IPS-11a (cell line): Measurements from ENCODE around the gene MRNIP.
"Not testable (repeated sequence)": the region's sequence is repeated elsewhere in the genome, so short reads cannot be mapped to it uniquely, and the experiment has no call there.

Source experiments
- H3K4me3 ChIP-seq: one replicate; pipeline ENCODE4 v1.5.1; 2013; ENCODE audit warnings: low read depth, low read length, control low read depth

The MRNIP gene

DNA sequence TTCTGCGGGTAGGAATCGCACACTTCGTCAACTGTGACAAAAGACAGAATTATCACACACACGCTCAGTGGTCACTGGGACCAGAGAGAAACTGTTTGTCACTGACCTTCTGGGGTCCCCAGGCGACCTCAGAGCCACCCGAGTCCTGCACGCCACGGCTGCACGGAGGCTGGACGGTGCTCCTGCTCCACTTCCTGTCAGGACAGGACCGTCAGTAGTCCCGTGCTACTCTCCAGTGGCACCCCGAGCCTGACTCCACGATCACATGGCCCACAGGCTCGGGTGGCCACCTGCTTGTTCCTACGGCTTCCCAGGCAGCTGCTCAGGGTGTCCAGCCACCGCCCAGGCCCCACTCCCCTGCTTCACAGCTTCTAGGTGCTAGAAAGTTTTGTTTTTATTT, 17.9 kb downstream of the MRNIP start:
- H3K4me3 ChIP-seq: no peak overlapping the region

DNA sequence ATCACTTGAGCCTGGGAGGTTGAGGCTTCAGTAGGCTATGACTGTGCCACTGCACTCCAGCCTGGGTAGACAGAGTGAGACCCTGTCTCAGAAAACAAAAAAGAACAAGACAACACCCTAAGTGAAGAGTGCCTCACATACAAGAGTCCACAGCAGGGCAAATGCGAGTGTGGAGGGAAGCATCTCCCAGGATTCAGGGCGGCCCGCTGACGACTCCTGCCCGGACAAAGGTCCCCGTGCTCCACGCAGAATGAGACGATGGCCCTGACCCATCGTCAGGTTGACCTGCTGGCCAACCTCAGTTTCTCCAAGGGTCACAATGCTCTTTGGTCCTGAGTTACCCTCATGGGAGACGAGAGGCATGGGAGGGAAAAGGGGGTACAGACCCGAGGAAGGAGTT, 18.3 kb downstream of the MRNIP start:
- no peak overlapping the region for H3K4me3 ChIP-seq

DNA sequence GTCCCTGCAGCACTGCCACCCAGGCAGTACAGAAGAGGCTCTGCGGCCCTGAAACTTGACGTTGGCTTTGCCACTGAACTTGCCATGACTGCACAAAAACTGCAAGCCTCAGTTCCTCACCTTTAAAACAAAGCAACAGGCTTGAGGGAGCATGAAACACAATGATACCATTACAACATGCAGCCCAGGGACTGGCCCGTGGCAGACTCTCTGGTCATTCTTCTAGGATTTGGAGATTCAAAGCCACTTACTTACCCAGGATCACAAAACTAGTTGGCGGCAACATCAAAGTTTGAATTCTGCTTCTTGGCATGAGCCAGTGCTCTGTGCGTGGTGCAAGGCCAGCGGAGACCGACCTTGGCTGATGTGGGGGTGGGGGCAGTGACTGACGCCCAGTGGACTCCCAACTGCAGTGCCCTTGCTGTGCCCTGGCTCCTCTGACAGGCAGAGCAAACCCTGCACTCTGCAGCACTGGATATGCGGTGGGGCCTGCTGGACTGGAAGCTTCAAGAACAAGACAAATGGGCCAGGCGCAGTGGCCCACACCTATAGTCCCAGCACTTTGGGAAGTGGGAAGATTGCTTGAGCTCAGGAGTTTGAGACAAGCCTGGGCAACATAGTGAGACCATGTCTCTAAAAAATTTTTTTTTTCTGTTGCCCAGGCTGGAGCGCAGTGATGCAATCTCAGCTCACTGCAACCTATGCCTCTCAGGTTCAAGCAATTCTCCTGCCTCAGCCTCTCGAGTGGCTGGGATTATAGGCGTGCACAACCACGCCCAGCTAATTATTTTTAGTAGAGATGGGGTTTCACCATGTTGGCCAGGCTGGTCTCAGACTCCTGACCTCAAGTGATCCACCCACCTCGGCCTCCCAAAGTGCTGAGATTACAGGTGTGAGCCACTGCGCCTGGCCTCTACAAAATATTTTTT, 19.0 kb downstream of the MRNIP start:
- no peak overlapping the region for H3K4me3 ChIP-seq

DNA sequence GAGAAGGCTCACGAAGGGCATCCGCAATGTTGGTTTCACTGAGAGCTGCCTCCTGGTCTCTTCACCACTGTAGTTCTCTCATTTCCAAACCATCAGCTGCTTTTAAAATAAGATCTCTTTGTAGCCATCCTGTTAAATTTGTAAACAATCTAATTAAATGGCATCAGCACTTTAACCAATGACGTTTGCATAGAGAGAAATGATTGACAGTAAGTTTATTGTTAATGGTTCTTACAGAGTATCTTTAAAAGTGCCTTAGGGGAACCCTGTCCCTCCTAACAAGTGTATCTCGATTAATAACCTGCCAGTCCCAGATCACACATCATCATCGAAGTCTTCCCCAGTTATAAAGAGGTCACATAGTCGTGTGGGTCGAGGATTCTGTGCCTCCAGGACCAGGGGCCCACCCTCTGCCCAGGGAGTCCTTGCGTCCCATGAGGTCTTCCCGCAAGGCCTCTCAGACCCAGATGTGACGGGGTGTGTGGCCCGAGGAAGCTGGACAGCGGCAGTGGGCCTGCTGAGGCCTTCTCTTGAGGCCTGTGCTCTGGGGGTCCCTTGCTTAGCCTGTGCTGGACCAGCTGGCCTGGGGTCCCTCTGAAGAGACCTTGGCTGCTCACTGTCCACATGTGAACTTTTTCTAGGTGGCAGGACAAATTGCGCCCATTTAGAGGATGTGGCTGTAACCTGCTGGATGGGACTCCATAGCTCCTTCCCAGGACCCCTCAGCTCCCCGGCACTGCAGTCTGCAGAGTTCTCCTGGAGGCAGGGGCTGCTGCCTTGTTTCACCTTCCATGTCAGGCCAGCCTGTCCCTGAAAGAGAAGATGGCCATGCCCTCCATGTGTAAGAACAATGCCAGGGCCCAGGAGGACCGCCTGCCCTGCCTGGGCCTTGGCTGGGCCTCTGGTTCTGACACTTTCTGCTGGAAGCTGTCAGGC, 21.3 kb downstream of the MRNIP start:
- H3K4me3 ChIP-seq: no peak overlapping the region

DNA sequence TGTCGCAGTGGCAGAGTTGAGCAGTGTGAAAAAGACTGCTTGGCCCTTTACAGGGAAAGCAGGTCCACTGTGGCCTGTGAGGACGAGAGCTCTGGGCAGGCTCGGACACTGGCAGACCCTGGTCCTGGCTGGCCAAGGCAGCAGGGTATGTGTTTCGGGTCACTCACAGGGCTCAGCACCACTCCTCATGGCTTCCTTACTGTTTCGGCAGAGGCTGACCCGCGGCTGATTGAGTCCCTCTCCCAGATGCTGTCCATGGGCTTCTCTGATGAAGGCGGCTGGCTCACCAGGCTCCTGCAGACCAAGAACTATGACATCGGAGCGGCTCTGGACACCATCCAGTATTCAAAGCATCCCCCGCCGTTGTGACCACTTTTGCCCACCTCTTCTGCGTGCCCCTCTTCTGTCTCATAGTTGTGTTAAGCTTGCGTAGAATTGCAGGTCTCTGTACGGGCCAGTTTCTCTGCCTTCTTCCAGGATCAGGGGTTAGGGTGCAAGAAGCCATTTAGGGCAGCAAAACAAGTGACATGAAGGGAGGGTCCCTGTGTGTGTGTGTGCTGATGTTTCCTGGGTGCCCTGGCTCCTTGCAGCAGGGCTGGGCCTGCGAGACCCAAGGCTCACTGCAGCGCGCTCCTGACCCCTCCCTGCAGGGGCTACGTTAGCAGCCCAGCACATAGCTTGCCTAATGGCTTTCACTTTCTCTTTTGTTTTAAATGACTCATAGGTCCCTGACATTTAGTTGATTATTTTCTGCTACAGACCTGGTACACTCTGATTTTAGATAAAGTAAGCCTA, 22.2 kb downstream of the MRNIP start:
- H3K4me3 ChIP-seq: no peak overlapping the region

DNA sequence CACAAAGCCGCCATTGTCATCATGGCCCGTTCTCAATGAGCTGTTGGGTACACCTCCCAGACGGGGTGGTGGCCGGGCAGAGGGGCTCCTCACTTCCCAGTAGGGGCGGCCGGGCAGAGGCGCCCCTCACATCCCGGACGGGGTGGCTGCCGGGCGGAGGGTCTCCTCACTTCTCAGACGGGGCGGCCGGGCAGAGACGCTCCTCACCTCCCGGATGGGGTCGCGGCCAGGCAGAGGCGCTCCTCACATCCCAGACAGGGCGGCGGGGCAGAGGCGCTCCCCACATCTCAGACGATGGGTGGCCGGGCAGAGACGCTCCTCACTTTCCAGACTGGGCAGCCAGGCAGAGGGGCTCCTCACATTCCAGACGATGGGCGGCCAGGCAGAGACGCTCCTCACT, 23.7 kb downstream of the MRNIP start:
- H3K4me3 ChIP-seq: not testable (repeated sequence)

DNA sequence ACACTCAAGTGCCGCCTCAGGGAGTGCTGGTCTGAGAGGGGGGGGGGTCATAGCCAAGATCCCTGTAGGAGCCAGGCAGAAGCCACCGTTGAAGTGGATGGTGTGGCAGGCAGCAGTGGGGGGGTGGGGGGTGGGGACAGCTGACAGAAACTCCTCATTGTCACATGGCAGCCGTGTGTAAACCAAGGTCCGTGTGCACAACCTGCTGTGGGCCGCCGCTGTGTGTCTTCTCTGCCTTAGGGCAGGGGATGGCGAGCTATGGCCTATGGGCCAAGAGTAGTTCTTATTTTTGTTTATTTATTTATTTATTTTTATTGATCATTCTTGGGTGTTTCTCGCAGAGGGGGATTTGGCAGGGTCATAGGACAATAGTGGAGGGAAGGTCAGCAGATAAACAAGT, 24.5 kb downstream of the MRNIP start:
- H3K4me3 ChIP-seq: no peak overlapping the region

DNA sequence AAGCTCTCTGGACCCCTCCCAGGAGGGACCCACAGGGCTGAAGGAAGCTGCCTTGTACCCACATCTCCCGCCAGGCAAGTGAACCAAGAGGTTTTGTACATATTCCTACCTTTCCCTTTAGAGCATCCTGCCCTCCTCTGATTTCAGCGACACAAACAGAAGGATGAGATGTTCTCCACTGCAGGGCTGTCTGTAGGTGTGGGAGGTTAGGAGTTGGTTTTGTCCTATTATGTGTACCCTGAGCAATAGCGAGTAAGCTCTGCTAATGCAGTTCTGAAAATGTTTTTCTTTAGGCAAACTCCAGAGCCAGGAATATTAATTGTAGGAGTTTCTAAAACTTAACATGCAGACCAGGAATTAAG, 24.9 kb downstream of the MRNIP start:
- H3K4me3 ChIP-seq: no peak overlapping the region

DNA sequence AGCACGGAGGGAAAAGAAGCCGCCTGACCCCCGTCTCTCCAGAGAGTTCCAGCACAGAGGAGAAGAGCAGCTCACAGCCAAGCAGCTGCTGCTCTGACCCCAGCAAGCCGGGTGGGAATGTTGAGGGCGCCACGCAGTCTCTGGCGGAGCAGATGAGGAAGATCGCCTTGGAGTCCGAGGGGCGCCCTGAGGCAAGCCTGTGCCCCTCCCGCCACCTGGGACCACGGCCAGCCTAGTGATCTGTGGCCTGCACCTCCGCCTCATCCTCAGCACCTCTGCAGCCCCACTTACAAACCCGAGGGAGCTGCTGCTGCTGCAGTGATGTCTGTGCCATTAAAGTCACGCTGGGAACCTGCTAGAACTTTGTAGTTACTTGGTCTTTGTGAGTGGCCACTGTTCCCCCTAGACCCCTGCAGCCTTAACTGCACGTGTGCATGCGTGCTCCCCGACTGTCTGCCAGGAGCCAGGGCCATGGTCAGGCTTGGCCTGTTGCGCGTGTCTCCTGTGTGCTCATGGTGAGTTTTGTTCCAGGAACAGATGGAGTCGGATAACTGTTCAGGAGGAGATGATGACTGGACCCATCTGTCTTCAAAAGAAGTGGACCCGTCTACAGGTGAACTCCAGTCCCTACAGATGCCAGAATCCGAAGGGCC, 25.4 kb downstream of the MRNIP start:
- no peak overlapping the region for H3K4me3 ChIP-seq

DNA sequence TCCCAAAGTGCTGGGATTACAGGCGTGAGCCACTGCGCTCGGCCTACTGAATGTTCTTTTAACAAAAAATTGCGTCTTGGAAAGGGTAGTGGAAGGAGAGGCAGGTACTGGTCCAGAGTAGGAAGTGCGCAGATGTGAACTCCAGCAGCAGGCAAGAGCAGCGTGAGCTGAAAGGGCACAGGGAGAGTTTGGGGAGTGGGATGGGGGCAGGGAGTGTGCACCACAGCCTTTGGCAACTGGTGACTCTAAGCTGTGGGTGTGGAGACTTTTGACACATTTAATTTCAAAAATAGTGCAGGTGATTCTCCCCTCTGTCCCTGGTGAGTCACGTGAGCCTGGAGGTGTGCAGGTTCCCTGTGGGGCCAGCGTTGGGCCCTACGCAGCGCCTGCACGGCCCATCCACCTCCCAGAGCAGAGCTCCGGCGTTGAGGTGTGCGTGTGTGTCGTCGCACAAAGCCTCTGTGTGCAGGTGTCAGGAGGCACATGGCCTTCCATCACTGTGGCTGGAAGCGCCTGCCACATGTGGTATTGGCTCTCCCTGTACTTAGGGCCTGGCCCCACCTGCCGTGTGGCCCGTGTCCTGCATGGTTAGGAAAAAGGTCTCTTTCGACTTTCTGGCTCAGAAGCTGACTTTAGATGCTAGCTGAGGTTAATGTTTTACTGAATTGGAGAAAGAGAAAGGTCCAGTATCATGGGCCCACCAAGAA, 26.4 kb downstream of the MRNIP start:
- H3K4me3 ChIP-seq: no peak overlapping the region

DNA sequence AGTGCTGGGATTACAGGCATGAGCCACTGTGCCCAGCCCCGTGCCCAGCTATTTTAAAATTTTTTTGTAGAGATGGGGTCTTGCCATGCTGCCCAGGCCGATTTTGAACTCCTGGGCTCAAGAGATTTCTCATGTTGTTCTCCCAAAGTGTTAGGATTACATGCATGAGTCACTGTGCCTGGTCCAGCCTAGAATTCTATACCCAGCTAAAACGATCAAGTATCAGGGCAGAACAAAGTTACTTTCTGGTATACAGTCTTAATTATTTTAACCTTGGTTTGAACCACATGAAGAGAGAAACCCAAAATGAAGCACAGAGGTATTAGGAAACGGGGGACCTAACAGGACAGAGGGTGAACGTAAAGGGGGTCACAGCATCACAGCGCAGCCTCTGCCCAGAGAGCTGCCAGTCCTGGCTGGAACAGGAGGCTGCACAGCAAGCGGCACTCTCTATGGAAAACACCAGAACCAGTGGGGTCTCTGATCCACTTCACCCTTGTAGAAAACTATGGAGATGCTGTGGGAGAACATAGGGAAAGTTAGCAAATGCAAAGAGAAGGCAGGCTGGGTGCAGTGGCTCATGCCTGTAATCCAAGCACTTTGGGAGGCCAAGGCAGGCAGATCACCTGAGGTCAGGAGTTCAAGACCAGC, 27.7 kb downstream of the MRNIP start:
- no peak overlapping the region for H3K4me3 ChIP-seq

DNA sequence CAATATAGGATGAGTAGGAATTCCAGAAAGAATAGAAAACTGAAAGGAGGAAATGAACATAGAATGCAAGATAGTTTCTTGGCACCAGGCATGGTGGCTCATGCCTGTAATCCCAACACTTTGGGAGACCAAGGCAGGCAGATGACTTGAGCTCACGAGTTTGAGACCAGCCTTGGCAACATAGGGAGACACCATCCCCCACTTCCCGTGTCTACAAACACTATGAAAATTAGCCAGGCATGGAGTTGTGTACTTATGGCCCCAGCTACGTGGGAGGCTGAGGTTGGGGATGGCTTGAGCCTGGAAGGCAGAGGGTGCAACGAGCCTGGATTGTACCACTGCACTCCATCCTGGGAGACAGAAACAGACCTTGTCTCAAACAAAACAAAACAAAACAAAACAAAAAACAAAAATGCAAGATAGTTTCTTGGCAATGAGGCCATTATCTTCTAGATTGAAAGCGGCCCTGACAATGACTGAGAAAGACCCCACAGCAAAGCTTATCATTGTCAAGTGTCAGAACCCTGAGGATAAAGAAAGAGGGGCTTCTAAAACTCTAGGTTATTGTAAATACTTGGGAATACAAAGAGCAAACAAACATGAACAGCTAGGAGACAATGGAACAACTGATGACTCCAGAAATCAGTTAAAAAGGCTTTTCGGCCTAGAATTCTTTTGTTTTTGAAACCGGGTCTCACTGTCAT, 28.7 kb downstream of the MRNIP start:
- H3K4me3 ChIP-seq: no peak overlapping the region

DNA sequence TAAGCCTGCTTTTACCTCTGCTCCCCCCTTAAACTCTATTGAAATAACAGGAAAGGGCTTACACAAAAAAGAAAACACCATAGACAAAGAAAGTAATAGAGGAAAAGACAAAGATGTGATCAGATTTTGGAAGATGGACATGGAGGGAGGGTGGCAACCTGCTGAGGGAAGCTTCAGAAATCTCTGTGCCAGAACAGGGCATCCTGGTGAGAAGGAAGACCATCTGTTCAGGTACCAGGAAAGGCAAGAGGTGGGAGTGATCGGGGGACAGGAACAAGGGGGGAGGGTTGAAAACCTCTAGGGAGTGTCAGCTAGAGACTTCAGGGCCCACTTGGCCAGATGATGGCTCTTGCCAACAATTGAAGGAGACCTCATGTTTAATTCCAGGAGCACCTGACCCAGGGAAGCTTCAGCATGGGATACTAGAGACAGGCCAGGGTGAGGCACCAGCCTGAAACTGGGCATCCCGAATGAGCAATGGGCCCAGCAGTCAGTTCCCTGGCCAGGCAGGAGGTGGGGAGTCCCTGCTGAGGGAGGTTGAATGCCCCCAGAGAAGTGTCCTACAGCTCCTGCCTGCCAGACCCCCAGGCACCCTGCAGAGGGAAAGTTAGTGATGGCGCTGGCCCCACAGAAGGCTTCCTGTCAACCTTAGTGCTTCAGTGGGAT, 29.7 kb downstream of the MRNIP start:
- H3K4me3 ChIP-seq: no peak overlapping the region

DNA sequence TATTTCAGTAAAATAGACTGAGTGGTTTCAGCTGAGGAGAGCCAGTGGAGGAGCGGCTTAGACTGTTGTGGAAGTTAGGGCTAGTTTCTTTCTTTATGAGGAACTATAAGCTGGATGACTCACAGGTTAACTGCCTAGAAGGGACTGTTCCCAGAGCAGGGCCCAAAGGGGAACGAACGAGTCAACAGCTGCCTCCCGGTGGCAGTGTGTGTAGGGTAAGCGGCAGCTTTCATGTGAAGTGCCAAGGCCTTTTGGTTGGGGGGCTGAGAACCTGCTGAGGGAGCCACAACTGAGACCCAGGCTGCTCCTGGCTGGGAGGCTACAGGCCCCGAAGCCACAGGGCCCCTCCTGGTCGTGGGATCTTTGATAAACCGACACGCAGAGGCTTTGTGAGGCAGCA, 30.9 kb downstream of the MRNIP start:
- H3K4me3 ChIP-seq: no peak overlapping the region

DNA sequence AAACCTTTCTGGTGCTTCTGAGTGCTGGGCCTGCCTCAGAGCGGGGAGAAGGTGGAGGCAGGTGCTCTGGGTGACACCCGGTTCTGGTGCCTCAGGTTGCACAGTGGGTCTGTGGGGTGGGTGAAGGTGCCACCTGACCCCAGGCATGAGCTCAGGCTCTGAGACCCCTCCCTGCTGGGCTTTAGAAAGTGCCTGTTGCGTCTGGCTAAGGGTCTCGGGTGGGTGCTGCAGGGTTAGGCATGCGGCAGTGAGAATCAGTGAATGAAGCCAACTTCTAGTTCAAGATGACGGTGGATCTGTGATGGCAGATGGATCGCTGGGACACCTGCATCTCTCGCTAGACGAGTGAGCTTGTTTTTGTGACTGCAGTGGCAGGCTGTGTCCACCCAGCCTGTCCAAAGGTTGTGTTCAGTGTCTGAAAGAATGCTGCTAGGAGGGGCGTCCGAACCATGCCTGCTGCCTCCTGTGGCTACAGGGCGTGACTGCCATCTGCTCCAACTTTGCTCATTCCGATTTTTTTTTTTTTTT, 32.9 kb downstream of the MRNIP start:
- H3K4me3 ChIP-seq: no peak overlapping the region

DNA sequence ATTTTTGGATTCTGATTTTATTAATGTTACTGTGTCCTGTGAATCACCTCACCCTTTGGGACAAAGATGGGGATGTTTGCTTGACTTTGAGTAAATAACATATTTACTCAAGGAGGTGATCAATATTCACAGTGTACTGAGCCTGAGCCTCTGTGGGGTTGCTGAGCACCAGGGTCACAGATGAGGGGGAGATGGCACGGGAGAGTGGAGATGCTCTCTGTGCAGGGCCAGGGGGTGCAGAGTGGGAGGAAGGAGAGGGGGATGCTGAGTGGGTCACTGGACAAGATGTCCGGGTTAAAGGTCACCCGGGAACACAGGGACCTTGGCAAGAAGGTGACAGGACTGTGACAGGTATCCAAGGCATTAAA, 33.9 kb downstream of the MRNIP start:
- no peak overlapping the region for H3K4me3 ChIP-seq

DNA sequence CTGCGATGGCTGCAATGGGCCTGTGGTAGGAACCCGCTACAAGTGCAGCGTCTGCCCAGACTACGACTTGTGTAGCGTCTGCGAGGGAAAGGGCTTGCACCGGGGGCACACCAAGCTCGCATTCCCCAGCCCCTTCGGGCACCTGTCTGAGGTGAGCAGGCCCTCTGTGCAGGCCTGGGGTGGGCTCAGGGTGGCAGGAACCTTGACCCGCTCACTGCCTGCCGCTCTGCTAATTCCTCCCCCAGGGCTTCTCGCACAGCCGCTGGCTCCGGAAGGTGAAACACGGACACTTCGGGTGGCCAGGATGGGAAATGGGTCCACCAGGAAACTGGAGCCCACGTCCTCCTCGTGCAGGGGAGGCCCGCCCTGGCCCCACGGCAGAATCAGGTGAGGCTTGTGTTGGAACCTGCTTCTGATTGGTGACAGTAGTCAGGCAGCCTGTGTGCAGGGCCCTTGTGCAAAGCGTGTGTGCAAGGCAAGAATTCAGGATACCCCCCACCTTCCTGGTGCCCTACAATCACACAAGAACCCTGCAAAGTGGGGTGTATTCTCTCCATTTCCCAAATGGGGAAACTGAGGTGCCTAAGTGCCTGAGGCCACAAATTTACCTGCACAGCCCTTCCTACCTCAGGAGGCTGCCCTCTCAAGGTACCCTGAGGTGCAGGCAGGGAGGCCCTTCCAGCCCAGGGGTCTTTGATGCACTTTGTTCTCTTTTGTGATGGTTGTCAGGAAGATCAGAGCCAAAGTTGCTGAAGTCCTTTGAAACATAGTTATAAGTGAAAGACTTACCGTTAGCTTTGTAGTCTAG, 34.5 kb downstream of the MRNIP start:
- H3K4me3 ChIP-seq: no peak overlapping the region
